ENCODE measurements around the gene SEH1L.
"Not testable (repeated sequence)": the region's sequence is repeated elsewhere in the genome, so short reads cannot be mapped to it uniquely, and the experiment has no call there.

Gene SEH1L

DNA sequence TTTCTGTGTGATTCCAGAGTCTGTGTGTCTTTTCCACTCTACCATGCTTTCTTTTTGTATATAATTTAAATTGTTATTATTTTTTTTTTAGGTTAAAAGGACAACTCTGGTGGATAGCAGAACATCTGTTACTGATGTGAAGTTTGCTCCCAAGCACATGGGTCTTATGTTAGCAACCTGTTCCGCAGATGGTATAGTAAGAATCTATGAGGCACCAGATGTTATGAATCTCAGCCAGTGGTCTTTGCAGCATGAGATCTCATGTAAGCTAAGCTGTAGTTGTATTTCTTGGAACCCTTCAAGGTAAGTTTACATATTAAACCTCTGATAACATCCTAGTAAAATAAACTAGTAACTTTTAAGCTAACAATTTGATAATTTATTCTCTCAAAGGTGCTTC is 15.3 kb downstream of the SEH1L start:
- no peak for TF ChIP-seq ZNF274 (IDR thresholded peaks at IDR 0.05; ENCODE audit: low read depth, low read length)
- no peak overlapping the region for H3K4me3 ChIP-seq (ENCODE audit: low read length)

GRCh38 chr18:12968115-12968514 is 20.3 kb downstream of the SEH1L start:
- no peak for TF ChIP-seq ZNF274 (IDR thresholded peaks at IDR 0.05; ENCODE audit: low read depth, low read length)
- no peak overlapping the region for H3K4me3 ChIP-seq (ENCODE audit: low read length)

DNA sequence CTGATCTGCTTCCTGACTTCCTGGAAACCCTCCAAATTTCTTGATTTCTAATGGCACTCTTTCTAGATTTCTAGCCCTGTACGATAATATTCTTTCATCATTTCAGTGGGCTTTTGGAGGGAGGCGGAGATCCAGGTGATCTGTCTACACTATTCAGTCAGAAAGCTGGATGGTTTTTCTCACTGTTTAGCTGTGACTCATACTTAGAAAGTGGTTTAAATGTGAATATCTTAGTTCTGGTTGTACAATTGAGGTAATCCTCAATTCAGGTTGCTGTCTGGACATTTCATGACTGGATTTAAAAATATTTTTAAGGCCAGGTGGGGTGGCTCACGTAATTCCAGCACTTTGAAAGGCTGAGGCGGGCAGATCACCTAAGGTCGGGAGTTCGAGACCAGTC is 20.8 kb downstream of the SEH1L start:
- no peak for TF ChIP-seq ZNF274 (IDR thresholded peaks at IDR 0.05; ENCODE audit: low read depth, low read length)
- no peak overlapping the region for H3K4me3 ChIP-seq (ENCODE audit: low read length)

GRCh38 chr18:12973562-12974213 is 25.9 kb downstream of the SEH1L start:
- no peak for TF ChIP-seq ZNF274 (IDR thresholded peaks at IDR 0.05; ENCODE audit: low read depth, low read length)
- no peak overlapping the region for H3K4me3 ChIP-seq (ENCODE audit: low read length)

- TF ChIP-seq ZNF274 (IDR thresholded peaks at IDR 0.05; ENCODE audit: low read depth, low read length) = no peak
- H3K4me3 ChIP-seq (ENCODE audit: low read length) = no peak overlapping the region
These were observed 27.7 kb downstream of the SEH1L start for GRCh38 chr18:12975488-12975887.

- no peak for TF ChIP-seq ZNF274 (IDR thresholded peaks at IDR 0.05; ENCODE audit: low read depth, low read length)
- no peak overlapping the region for H3K4me3 ChIP-seq (ENCODE audit: low read length)
These were observed 28.5 kb downstream of the SEH1L start for GRCh38 chr18:12976305-12976704.

GRCh38 chr18:12980065-12980464 is 32.3 kb downstream of the SEH1L start:
- not testable (repeated sequence) for H3K4me3 ChIP-seq (ENCODE audit: low read length)

DNA sequence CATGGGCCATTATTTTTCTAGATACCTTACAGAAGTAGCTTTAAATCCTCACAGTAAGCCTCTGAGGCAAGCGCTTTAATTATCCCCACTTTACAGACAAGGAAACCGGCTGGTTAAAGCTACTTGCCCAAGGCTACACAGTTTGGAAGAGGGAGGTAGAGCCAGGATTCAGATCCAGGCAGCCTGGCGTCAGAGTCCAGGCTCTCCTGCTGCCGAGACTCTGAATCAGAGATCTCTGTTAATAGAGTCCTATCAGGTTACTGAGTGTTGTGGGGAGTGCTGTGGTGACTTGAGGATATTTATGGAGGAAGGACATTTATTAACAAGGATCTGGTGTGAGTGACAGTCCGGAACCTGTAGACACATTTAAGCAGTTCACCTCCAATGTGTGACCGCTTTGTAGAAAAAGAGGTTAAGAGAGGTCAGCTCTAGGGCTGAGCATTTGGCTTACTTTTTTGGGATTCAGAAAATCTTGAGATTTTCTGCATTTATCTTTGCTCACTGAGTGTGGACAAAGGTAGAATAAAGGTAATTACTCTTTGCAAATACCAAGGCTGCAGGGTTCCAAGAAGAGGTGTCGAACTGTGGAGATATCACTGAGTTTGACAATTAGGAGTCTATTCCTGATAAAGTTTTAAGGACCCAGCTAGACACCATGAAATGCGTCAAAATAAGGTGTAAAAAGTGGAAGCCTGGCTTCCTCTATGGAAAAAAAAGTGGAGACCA is 41.7 kb downstream of the SEH1L start:
- no peak overlapping the region for H3K4me3 ChIP-seq (ENCODE audit: low read length)
- TF ChIP-seq ZNF274 (IDR thresholded peaks at IDR 0.05; ENCODE audit: low read depth, low read length) = no peak

GRCh38 chr18:12990123-12990475 is 42.3 kb downstream of the SEH1L start:
- TF ChIP-seq ZNF274 (IDR thresholded peaks at IDR 0.05; ENCODE audit: low read depth, low read length) = no peak
- peak overlapping the region; percentile 86; the same call in 1 of the 2 replicates for H3K4me3 ChIP-seq (ENCODE audit: low read length)

DNA sequence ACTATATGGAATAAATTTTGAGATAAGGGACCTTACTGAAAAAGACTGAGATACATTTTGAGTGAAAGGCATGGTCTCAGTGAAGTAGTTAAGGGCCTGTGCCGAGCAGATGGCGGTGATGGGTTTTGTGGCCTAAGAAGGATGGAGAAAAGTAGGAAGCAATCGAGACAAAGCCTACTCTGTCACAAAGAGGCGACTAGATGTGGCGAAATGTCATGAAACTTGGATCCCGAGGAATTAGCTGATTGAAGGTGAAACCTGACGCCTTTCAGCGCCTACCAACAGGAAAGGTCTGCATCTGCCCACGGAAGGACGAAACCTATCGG is 42.8 kb downstream of the SEH1L start:
- H3K4me3 ChIP-seq (ENCODE audit: low read length) = peak overlapping the region; percentile 86
- no peak for TF ChIP-seq ZNF274 (IDR thresholded peaks at IDR 0.05; ENCODE audit: low read depth, low read length)

- no peak for TF ChIP-seq ZNF274 (IDR thresholded peaks at IDR 0.05; ENCODE audit: low read depth, low read length)
- peak within 1 kb of the TSS; percentile 86 for H3K4me3 ChIP-seq (ENCODE audit: low read length)
These were observed 43.4 kb downstream of the SEH1L start, which contains the start of gene CEP192 for GRCh38 chr18:12990967-12991820. Gene CEP192, plus strand, starts transcription at chr18:12991362. Its CDS starts 8,063 bp downstream, at chr18:12999425.

DNA sequence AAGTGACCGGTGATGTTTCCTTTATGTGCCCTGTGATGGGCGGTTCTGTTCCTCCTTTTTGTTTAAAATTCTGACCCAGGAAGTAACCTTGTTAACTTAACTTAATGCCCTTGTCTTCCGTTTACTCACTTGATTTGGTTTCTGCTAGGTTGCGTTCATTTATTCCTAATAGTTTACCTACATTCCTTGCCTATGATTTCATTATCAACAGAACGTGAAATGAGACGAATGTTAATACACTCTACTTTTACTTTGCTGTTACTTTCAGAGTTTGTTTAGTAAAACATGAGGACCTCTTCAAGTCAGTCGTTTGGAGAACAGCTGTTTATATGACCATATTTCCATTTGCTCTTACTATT is 44.0 kb downstream of the SEH1L start:
- TF ChIP-seq ZNF274 (IDR thresholded peaks at IDR 0.05; ENCODE audit: low read depth, low read length) = no peak
- H3K4me3 ChIP-seq (ENCODE audit: low read length) = peak overlapping the region; percentile 86

- H3K4me3 ChIP-seq (ENCODE audit: low read length) = peak overlapping the region; percentile 86; the same call in 1 of the 2 replicates
- no peak for TF ChIP-seq ZNF274 (IDR thresholded peaks at IDR 0.05; ENCODE audit: low read depth, low read length)
These were observed 45.6 kb downstream of the SEH1L start for GRCh38 chr18:12993439-12993838.

DNA sequence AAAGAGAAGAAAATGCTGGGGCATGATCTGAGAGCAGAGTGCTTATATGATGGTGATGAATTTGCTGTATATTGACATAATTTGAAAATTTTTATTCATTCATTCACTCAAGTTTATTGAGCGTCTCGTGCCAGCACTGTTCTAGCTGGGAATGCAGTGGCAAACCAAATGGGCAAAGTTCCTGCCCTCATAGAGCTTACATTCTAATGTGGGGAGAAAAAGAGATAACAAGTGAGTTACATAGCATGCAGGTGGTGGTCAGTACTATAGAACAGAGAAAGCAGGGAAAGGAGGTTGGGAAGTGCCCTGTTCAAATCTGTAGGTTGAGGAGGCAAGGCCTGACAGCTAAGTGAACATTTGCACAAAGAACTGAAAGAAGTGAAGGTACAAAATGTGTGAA is 47.6 kb downstream of the SEH1L start:
- TF ChIP-seq ZNF274 (IDR thresholded peaks at IDR 0.05; ENCODE audit: low read depth, low read length) = no peak
- no peak overlapping the region for H3K4me3 ChIP-seq (ENCODE audit: low read length)

- H3K4me3 ChIP-seq (ENCODE audit: low read length) = no peak overlapping the region; the same call in 1 of the 2 replicates
- TF ChIP-seq ZNF274 (IDR thresholded peaks at IDR 0.05; ENCODE audit: low read depth, low read length) = no peak
These were observed 48.2 kb downstream of the SEH1L start for GRCh38 chr18:12995952-12996477.
